Dermis microvascular lymphatic vessel endothelial cell (primary cell): ENCODE data around the gene CYP3A5. TPM values are rescaled to one million over a fixed set of nuclear protein-coding genes. Genes with fewer than 3 reads are reported as not detected.

ENCODE experiments used
- DNase-seq, 2 donors: peaks; one replicate each; pipeline versions ENCODE4 v3.0.0 to v3.0.0-alpha.2; 2010; ENCODE audit warnings: low read depth in 2 of 2
- total RNA-seq: library from RNA; depleted of rRNA; stranded (reverse); fragments of >200 nt; gene quantifications from 2 replicates; pipeline ENCODE4 v1.2.1, GENCODE V29; 2014

CYP3A5 gene
- total RNA-seq, 1 donor from 2014 or later = not detected

DNA sequence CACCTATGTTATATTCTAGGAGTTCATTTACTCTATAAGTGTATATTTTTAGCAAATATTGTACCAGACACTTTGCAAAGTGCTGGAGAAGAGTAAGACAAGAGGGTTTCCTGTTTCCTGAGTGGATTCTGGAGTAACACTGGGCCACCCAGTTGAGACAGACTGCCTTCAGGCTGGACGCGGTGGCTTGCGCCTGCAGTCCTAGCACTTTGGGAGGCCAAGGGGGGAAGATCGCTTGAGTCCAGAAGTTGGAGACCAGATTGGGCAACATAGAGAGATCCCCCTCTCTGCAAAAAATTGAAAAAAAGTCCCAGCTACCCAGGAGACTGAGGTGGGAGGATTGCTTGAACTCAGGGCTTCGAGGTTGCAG lies 63.8 kb downstream of the CYP3A5 start:
- DNase-seq = no peak

- no peak for DNase-seq
Observed at GRCh38 chr7:99614495-99614894, 65.3 kb downstream of the CYP3A5 start.

GRCh38 chr7:99607548-99607947 lies 72.2 kb downstream of the CYP3A5 start:
- DNase-seq = no peak

GRCh38 chr7:99606531-99606930 lies 73.3 kb downstream of the CYP3A5 start:
- DNase-seq = no peak

GRCh38 chr7:99605527-99605926 lies 74.3 kb downstream of the CYP3A5 start:
- DNase-seq = no peak

GRCh38 chr7:99601656-99602310 lies 78.0 kb downstream of the CYP3A5 start:
- DNase-seq = no peak

DNA sequence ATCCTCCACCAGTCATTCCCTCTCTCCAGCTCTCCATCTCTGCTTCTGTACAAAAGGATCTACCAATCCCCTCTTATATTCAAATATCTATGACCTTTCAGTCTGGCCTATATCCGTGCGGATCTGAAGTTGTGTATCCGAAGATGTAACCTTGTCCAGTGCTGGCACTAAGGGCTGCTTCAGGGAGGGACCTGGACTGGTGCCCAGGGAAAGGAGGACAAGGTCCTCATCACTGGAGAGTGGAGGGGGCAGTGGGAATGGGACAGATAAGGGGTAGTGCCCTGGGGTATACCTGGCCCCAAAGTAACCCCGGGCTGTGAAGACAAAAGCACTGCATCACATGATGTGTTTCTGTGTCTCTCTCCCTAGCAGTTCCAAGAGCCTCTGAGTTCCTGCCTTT lies 80.0 kb downstream of the CYP3A5 start:
- DNase-seq = no peak

Other genes with a start within 250 kb of the CYP3A5 start
- 3.7 and 5.3 TPM in 2 replicates for gene PTCD1, start 241.2 kb downstream of the CYP3A5 start, total RNA-seq
- gene CPSF4, start 241.1 kb downstream of the CYP3A5 start, total RNA-seq = 22.0 and 26.7 TPM in 2 replicates
- gene ATP5MF, start 213.8 kb downstream of the CYP3A5 start, total RNA-seq = 206 and 350 TPM in 2 replicates
- 4.3 and 4.7 TPM in 2 replicates for gene ZNF789, start 207.1 kb downstream of the CYP3A5 start, total RNA-seq
- 19.4 and 24.1 TPM in 2 replicates for gene ZNF394, start 179.7 kb downstream of the CYP3A5 start, total RNA-seq
- 7.2 and 8.0 TPM in 2 replicates for gene ZKSCAN5, start 175.3 kb downstream of the CYP3A5 start, total RNA-seq
- gene FAM200A, start 127.9 kb downstream of the CYP3A5 start, total RNA-seq = 3.7 and 4.7 TPM in 2 replicates
- gene ZNF655, start 121.4 kb downstream of the CYP3A5 start, total RNA-seq = 4.0 and 8.5 TPM in 2 replicates
- gene TMEM225B, start 81.7 kb downstream of the CYP3A5 start, total RNA-seq = 0.13 and 0.25 TPM in 2 replicates
- gene ZSCAN25, start 63.0 kb downstream of the CYP3A5 start, total RNA-seq = 9.4 and 12.3 TPM in 2 replicates
- gene CYP3A7, start 55.2 kb upstream of the CYP3A5 start, total RNA-seq = not detected in 2 replicates
- not detected in 2 replicates for gene CYP3A4, start 104.2 kb upstream of the CYP3A5 start, total RNA-seq
- not detected in 2 replicates for gene CYP3A43, start 148.0 kb upstream of the CYP3A5 start, total RNA-seq
- 0.13 TPM in 1 of 2 replicates, not detected in the other for gene OR2AE1, start 197.0 kb upstream of the CYP3A5 start, total RNA-seq
- 14.6 and 19.3 TPM in 2 replicates for gene TRIM4, start 239.5 kb upstream of the CYP3A5 start, total RNA-seq
- gene GJC3, start 249.6 kb upstream of the CYP3A5 start, total RNA-seq = 0.26 and 0.63 TPM in 2 replicates